ENCODE results near the gene PFN2. TPM values are rescaled to one million over a fixed set of nuclear protein-coding genes. Genes with fewer than 3 reads are reported as not detected.

PFN2 gene, protein sequence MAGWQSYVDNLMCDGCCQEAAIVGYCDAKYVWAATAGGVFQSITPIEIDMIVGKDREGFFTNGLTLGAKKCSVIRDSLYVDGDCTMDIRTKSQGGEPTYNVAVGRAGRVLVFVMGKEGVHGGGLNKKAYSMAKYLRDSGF
- 138 and 164 TPM in 2 replicates for total RNA-seq

GRCh38 chr3:149970716-149971402 lies at the start of gene PFN2:
Gene PFN2 (minus strand): TSS chr3:149970895. CDS start chr3:149970856, 39 bp downstream.

Small RNA genes lying within 50 kb of the gene (small RNA-seq; reads per million reads assigned to genes)
- not detected for gene RNU6-720P

Other genes starting within 250 kb of the PFN2 start
- gene COMMD2, start 218.4 kb downstream of the PFN2 start, total RNA-seq = 31.8 and 36.5 TPM in 2 replicates
- gene ANKUB1, start 178.3 kb downstream of the PFN2 start, total RNA-seq = 0.16 TPM in 1 of 2 replicates, not detected in the other
- 82.2 and 101 TPM in 2 replicates for gene RNF13, start 157.7 kb downstream of the PFN2 start, total RNA-seq

Measured in hair follicle dermal papilla cell (primary cell).